NB4 (cell line): ENCODE measurements around the gene CUX1.
"Not testable (repeated sequence)": the region's sequence is repeated elsewhere in the genome, so short reads cannot be mapped to it uniquely, and the experiment has no call there.

Experiments
- DNase-seq: peaks from one replicate; pipeline ENCODE4 v3.0.0; 2010; ENCODE audit warnings: low read depth
- H3K4me3 ChIP-seq: one replicate; pipeline ENCODE4 v1.5.1; 2011; ENCODE audit warnings: mild to moderate bottlenecking, low read depth, low read length, moderate library complexity
- MAX ChIP-seq: IDR thresholded peaks from 2 replicates; pipeline ENCODE4 v1.6.1; 2011; ENCODE audit warnings: low read depth, low read length
- MYC ChIP-seq: IDR thresholded peaks from 2 replicates; pipeline ENCODE4 v1.6.1; 2011; ENCODE audit warnings: low read depth, low read length
- POLR2A ChIP-seq: IDR thresholded peaks from 2 replicates; pipeline ENCODE4 v1.6.1; 2011; ENCODE audit warnings: mild to moderate bottlenecking; ENCODE audit not compliant: insufficient read length; ENCODE audit errors: extremely low read depth
- TF ChIP-seq, protein P1 (sequence below): IDR thresholded peaks from one replicate; pipeline ENCODE4 v1.5.1; 2012; ENCODE audit warnings: low read depth, low read length

The CUX1 gene

DNA sequence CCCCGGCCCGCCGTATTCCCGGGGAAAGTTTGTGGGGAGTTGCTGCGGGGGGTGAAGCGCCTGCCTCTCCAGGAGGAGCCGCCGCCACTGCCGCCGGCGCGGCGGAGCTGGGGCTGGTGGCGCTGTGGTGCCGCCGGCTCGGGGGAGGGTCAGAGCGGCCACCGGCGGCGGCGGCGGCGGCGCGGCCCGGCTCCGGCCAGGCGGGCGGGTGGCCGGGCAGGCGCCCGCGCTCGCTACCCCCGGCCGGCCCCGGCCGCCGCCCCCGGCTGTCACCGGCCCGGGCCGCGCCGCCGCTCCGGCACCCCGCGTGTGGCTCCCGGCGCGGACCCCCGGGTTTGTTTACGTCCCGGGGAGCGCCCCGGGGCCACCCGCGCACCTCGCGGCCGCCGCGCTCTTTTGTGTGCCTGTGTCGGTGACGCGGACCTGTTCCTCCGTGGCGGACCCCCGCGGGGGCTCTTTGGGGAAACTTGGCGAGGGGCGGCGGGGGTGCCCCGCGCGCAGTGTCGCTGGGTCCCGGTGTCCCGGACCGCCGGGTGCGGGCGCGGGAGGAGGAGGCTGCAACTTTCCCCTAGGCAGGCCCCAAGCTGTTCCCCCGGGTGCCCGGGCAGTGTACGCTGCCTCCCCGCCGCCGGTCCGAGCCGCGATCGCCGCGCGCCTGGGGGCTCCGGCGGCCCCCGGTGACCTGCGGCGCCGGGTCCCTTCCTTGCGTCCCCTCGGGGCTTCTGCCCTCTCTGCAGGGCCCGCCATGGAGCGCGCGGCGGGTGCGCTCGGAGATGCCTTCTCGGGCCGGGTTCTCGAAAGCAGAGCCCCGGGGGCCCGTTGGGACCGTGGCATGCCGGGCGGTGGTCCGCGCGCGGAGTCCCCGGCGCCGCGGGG lies 593 bp upstream of the CUX1 start:
- peak; percentile 74 for DNase-seq
- peak overlapping the region; percentile 60 for H3K4me3 ChIP-seq
- TF ChIP-seq, protein P1, sequence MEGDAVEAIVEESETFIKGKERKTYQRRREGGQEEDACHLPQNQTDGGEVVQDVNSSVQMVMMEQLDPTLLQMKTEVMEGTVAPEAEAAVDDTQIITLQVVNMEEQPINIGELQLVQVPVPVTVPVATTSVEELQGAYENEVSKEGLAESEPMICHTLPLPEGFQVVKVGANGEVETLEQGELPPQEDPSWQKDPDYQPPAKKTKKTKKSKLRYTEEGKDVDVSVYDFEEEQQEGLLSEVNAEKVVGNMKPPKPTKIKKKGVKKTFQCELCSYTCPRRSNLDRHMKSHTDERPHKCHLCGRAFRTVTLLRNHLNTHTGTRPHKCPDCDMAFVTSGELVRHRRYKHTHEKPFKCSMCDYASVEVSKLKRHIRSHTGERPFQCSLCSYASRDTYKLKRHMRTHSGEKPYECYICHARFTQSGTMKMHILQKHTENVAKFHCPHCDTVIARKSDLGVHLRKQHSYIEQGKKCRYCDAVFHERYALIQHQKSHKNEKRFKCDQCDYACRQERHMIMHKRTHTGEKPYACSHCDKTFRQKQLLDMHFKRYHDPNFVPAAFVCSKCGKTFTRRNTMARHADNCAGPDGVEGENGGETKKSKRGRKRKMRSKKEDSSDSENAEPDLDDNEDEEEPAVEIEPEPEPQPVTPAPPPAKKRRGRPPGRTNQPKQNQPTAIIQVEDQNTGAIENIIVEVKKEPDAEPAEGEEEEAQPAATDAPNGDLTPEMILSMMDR, result peak; percentile 26
- TF ChIP-seq POLR2A, result no peak

DNA sequence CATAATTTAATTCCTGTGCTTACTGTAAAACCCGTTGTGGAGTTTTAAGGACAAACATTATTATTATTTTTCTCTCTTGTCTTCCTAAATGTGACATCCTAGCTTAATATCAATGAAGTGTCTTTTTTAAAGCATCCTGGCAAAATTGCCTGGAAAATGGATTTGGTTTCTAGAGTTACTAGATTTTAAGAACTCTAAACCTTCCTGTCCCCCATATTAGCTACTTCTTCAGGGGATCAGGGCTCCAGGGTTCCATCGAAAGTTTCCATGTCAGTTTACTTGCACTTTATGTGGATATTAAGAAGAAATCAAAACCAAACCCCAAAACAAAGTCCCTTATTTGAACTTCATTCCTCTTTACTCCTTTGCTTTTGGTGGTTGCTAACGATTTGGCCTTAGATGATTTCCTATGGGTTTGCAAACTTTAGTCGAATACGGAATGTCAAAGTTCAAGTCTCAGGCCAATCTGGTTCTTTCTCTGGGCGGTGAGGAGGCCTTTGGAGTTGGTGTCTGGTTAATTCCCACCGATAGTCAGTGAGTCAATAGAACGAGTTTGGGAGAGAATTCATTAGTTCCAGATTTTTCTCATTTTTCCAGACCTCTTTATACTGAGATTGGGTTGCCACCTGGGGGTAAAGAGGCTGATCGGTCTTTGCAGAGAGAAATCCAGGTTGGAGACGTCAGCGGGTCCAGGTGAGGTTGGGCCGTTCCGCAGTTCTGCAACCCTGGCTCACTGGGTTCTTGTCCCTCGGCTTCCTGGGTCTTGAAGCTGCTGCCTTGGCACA lies 1.1 kb downstream of the CUX1 start:
- peak overlapping the region; percentile 56 for H3K4me3 ChIP-seq
- TF ChIP-seq MAX (no peak), POLR2A (no peak), MYC (no peak)
- TF ChIP-seq, protein P1, result no peak
- DNase-seq, result no peak

- TF ChIP-seq POLR2A (no peak), MYC (no peak), MAX (no peak)
- TF ChIP-seq, protein P1, result no peak
- no peak for DNase-seq
- no peak overlapping the region for H3K4me3 ChIP-seq
Measured at GRCh38 chr7:101819183-101819582, 1.8 kb downstream of the CUX1 start.

- H3K4me3 ChIP-seq, result no peak overlapping the region
- TF ChIP-seq, protein P1, result no peak
- TF ChIP-seq POLR2A, result no peak
- TF ChIP-seq MYC, result no peak
- DNase-seq, result no peak
Measured at GRCh38 chr7:101819913-101820522, 2.6 kb downstream of the CUX1 start.

- no peak for DNase-seq
- no peak overlapping the region for H3K4me3 ChIP-seq
- TF ChIP-seq POLR2A (no peak), MYC (no peak), MAX (no peak)
- TF ChIP-seq, protein P1, result no peak
Measured at GRCh38 chr7:101820703-101821102, 3.3 kb downstream of the CUX1 start.

- H3K4me3 ChIP-seq, DNase-seq: not testable (repeated sequence)
Measured at GRCh38 chr7:101822632-101823031, 5.2 kb downstream of the CUX1 start.
